Fibroblast of villous mesenchyme (primary cell): ENCODE data around the gene FAF1. TPM values are rescaled to one million over a fixed set of nuclear protein-coding genes. Genes with fewer than 3 reads are reported as not detected.

Source experiments
- DNase-seq: peaks from one replicate; pipeline ENCODE4 v3.0.0-alpha.2; 2010; ENCODE audit warnings: low read depth
- H3K4me3 ChIP-seq: 2 replicates; pipeline ENCODE4 v1.5.1; 2011; ENCODE audit warnings: low read depth, mild to moderate bottlenecking, low read length
- total RNA-seq: library from RNA; depleted of rRNA; stranded (reverse); fragments of >200 nt; gene quantifications from 2 replicates; pipeline ENCODE4 v1.2.3, GENCODE V29; 2012
- TF ChIP-seq, protein P1 (sequence below): IDR thresholded peaks from 2 replicates; pipeline ENCODE4 v1.5.1; 2012; ENCODE audit warnings: low read depth, mild to moderate bottlenecking, low read length; ENCODE audit not compliant: insufficient read depth

FAF1 gene
- total RNA-seq, 1 donor = 55.7 TPM

- TF ChIP-seq, protein P1, sequence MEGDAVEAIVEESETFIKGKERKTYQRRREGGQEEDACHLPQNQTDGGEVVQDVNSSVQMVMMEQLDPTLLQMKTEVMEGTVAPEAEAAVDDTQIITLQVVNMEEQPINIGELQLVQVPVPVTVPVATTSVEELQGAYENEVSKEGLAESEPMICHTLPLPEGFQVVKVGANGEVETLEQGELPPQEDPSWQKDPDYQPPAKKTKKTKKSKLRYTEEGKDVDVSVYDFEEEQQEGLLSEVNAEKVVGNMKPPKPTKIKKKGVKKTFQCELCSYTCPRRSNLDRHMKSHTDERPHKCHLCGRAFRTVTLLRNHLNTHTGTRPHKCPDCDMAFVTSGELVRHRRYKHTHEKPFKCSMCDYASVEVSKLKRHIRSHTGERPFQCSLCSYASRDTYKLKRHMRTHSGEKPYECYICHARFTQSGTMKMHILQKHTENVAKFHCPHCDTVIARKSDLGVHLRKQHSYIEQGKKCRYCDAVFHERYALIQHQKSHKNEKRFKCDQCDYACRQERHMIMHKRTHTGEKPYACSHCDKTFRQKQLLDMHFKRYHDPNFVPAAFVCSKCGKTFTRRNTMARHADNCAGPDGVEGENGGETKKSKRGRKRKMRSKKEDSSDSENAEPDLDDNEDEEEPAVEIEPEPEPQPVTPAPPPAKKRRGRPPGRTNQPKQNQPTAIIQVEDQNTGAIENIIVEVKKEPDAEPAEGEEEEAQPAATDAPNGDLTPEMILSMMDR = no peak
- H3K4me3 ChIP-seq = no peak overlapping the region
- no peak for DNase-seq
Measured at GRCh38 chr1:50995651-50996050, 35.6 kb upstream of the FAF1 start.

- TF ChIP-seq, protein P1 = no peak
- DNase-seq = no peak
- H3K4me3 ChIP-seq = no peak overlapping the region
Measured at GRCh38 chr1:50994997-50995396, 34.9 kb upstream of the FAF1 start.

DNA sequence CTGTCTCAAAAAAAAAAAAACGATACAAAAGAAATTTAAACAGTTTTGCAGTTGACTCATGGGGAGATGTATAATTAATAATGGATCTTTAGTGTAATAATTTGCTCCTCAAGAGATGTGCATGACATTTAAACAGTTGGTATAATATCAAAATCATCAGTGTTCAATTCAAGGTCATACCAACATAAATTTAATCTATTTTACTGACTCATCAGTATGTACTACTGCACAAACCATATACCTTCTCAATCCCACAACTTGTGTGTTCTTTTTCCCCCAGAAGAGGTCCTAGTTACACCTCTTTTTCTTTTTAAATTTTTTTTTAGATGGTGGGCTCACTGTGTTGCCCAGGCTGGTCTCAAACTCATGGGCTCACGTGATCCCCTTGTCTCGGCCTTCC is 33.6 kb upstream of the FAF1 start:
- no peak overlapping the region for H3K4me3 ChIP-seq
- TF ChIP-seq, protein P1 = no peak
- no peak for DNase-seq

DNA sequence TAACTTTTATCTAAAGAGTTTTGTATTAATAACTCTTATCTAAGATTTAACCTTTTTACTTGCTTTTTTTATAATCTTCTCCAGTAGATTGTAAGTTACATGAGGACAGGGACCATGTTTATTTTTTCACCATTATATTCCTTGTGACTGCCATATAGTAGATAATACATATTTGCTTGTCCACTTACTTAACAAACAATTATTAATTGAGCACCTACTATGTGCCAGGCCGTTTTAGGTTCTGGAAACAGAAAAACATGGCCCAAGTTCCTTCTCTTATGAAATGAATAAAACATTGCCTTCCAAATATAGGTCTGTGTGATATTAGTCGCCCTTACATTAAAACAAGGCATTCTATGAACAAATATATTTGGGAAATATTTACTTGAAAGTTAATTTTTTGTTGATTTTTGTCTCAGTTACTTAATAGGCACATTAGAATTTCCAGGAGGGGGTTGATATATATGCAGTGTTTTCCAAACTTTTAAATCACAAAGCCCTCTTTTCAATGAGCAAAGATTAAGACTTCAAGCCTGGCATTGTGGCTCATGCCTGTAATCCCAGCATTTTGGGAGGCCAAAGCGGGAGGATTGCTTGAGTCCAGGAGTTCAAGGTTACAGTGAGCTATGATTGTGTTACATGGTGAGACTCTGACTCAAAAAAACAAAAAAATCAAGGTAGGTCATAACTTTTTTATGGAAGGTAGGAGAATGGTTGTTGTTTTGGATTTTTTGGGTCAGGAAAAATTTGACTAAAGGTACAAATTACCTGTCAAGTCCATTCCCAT is 32.7 kb upstream of the FAF1 start:
- no peak for DNase-seq
- H3K4me3 ChIP-seq = no peak overlapping the region
- TF ChIP-seq, protein P1 = no peak

GRCh38 chr1:50989694-50990093 is 29.6 kb upstream of the FAF1 start:
- TF ChIP-seq, protein P1 = no peak
- DNase-seq = no peak
- H3K4me3 ChIP-seq = no peak overlapping the region

DNA sequence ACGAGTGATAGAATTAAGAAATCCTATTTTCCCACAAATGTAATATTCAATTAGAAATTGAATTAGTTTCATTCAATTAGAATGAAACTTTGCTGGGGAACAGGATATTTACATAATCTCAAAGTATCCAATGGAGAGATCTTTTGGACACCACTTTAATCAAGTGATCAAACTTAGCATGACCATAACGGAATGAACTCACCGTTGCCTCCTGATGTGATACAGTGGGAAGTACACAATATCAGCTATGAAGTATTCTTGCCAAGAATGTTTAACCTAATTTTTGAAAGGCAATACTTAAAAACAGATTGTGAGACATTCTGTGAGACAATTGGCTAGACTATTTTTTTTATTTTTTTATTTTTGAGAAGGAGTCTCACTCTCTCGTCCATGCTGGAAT is 26.6 kb upstream of the FAF1 start:
- TF ChIP-seq, protein P1 = no peak
- no peak overlapping the region for H3K4me3 ChIP-seq
- DNase-seq = no peak

DNA sequence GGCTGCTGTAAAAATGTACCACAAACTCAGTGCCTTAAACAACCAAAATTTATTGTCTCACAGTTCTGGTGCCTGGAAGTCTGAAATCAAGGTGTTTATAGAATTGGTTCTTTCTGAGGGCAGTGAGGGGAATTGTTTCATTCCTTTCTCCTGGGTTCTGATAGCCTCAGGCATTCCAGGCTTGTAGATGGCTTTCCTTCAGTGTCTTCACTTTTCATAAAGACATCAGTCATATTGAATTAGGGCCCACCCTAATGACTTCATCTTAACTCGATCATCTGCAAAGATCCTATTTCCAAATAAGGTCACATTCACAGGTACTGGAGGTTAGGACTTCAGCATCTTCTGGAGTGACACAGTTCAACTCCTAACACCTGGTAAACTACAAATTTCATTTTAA is 25.0 kb upstream of the FAF1 start:
- no peak overlapping the region for H3K4me3 ChIP-seq
- DNase-seq = no peak
- TF ChIP-seq, protein P1 = no peak
